Stimulated activated naive CD8-positive, alpha-beta T cell treated with anti-CD3 and anti-CD28 coated beads, Interleukin-15, Interleukin-2, amounts not matched to agents 100 ng/mL and 50 ng/mL, for 24 hours (primary cell): ENCODE data around the gene DPYSL4.

Source experiments
- H3K27ac Mint-ChIP-seq: one replicate; pipeline ENCODE4 v1.8.0; 2021; ENCODE audit warnings: mild to moderate bottlenecking, mixed read lengths
- H3K27me3 Mint-ChIP-seq: one replicate; pipeline ENCODE4 v1.8.0; 2021; ENCODE audit warnings: mixed read lengths
- H3K36me3 Mint-ChIP-seq: one replicate; pipeline ENCODE4 v1.8.0; 2021; ENCODE audit warnings: low read depth, mixed read lengths
- H3K4me1 Mint-ChIP-seq: one replicate; pipeline ENCODE4 v1.8.0; 2021; ENCODE audit warnings: low read depth, mixed read lengths
- H3K4me3 Mint-ChIP-seq: one replicate; pipeline ENCODE4 v1.8.0; 2021; ENCODE audit warnings: mild to moderate bottlenecking, mixed read lengths
- H3K9me3 Mint-ChIP-seq: one replicate; pipeline ENCODE4 v1.8.0; 2021; ENCODE audit warnings: mixed read lengths

DPYSL4 gene

DNA sequence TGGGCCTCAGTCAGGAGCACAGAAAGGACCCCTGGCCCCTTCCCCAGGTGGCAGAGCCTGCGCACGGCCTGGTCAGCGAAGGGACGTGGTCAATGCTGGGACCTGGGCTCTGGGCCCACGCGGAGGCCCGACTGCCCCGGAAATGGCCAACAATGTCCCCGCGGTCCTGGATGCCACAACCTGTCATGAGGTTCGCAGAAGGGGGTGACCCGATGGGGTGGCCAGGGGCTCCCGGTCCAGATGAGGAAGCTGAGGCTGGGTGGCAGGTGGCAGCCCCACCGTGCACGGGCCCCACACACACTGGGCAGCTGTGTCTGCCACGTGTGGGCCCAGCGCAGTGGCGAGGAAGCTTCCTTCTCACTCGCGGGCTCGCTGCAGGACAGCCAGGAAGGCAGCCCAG lies 49.4 kb downstream of the DPYSL4 start:
- H3K9me3 Mint-ChIP-seq: no peaks in the 10 kb centered on the region
- no peak overlapping the region for H3K27ac Mint-ChIP-seq
- peaks cover 19% of the 10 kb centered on the region for H3K4me1 Mint-ChIP-seq
- H3K4me3 Mint-ChIP-seq: no peak overlapping the region
- H3K36me3 Mint-ChIP-seq: no peaks in the 10 kb centered on the region
- H3K27me3 Mint-ChIP-seq: no peaks in the 10 kb centered on the region

DNA sequence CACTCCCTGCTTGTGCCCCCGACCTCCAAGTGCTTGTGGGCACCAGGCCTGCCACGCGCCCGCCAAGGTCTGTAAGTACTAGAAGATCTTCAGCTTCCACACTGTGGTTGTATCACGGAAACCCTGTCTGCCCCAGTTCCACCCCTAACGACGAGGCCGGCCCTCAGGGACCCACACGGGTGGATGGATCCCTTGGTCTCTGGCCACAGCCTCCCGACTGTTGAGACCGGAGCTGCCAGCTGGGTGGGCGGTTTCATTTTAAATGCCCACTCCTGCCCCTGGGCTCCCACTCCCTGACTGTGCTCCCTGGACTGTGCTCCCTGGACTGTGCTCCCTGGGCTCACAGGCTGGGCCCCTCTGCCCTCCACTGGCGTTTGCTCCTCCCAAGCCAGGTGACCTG lies 50.1 kb downstream of the DPYSL4 start:
- Mint-ChIP-seq H3K9me3 (no peaks in the 10 kb centered on the region), H3K4me1 (peaks cover 11% of the 10 kb centered on the region), H3K4me3 (no peak overlapping the region), H3K36me3 (no peaks in the 10 kb centered on the region), H3K27me3 (no peaks in the 10 kb centered on the region), H3K27ac (no peak overlapping the region)

DNA sequence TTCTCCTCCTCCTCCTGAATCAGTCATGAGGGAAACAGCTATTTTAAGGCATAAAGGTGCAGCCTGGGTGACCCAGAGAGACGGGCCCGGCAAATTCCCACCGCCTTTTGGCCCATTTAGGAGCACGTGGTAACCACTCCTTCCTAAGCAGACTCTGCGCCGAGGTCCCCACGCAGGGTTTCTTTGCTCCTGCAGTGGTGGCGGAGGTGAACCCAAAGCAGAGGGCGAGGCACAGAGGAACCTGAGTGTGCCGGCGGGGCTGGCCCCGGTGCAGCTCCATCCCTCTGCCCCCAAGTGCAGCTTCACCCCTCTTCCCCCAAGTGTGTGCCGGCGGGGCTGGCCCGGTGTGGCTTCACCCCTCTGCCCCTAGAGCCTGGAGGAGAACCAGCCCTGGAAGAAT lies 50.6 kb downstream of the DPYSL4 start:
- Mint-ChIP-seq H3K4me1 (peaks cover 6% of the 10 kb centered on the region), H3K36me3 (no peaks in the 10 kb centered on the region), H3K27ac (no peak overlapping the region), H3K4me3 (no peak overlapping the region), H3K27me3 (no peaks in the 10 kb centered on the region), H3K9me3 (no peaks in the 10 kb centered on the region)

DNA sequence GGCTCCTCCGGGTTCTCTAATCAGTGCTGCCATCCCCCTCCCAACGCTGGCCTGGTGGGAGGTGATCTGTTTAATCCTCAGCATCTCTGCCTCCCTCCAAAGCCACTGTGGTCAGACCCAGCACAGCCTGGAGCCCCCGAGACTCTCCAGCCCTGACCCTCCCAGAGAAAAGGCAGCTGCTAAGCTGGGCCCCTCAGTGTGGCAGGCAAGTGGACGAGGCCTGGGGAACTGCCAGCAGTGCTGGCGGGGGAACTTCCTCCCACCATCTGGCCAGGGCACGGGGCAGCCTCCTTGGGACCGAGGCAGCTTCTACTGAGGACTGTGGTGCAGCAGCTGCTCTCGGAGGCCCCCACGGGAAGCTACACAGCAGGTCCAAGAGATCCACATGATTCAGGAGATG lies 51.1 kb downstream of the DPYSL4 start:
- no peak overlapping the region for H3K27ac Mint-ChIP-seq
- no peak overlapping the region for H3K4me3 Mint-ChIP-seq
- peaks cover 1% of the 10 kb centered on the region for H3K4me1 Mint-ChIP-seq
- no peaks in the 10 kb centered on the region for H3K36me3 Mint-ChIP-seq
- no peaks in the 10 kb centered on the region for H3K9me3 Mint-ChIP-seq
- H3K27me3 Mint-ChIP-seq: no peaks in the 10 kb centered on the region

DNA sequence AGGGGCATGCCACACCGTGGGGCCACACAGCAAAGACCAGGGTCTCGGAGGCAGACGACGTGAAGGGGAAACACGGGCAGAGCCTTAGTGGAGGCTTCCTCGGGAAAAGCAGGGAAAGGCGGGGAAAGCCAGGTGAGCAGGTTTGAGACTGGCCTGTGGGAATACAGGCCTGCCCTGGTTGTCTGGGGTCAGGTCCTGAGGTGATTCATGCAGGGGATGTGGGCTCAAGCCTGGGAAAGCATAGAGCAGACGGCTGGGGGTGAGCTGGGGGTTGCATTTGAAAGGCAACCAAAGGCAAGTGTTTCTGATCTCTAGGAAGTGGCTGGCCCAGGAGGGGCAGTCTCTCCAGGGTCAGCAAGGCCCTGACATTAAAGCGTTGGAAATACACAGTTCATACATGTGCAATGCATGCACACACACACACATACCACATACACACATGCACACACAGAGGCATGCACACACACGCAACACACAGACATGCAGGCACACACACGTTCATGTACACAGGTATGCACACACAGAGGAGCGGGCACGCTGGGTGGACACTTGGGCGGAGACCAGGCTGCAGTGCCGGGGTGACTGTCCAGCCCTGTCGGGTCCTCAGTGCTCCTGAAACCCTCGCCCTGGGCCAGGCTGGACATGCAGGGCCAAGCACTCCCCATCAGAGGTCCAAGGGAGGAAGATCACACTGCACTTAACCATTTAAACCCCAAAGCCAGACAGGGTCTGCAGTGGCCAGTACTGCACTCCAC lies 51.8 kb downstream of the DPYSL4 start:
- Mint-ChIP-seq H3K27me3 (no peaks in the 10 kb centered on the region), H3K27ac (no peak overlapping the region), H3K36me3 (no peaks in the 10 kb centered on the region)

DNA sequence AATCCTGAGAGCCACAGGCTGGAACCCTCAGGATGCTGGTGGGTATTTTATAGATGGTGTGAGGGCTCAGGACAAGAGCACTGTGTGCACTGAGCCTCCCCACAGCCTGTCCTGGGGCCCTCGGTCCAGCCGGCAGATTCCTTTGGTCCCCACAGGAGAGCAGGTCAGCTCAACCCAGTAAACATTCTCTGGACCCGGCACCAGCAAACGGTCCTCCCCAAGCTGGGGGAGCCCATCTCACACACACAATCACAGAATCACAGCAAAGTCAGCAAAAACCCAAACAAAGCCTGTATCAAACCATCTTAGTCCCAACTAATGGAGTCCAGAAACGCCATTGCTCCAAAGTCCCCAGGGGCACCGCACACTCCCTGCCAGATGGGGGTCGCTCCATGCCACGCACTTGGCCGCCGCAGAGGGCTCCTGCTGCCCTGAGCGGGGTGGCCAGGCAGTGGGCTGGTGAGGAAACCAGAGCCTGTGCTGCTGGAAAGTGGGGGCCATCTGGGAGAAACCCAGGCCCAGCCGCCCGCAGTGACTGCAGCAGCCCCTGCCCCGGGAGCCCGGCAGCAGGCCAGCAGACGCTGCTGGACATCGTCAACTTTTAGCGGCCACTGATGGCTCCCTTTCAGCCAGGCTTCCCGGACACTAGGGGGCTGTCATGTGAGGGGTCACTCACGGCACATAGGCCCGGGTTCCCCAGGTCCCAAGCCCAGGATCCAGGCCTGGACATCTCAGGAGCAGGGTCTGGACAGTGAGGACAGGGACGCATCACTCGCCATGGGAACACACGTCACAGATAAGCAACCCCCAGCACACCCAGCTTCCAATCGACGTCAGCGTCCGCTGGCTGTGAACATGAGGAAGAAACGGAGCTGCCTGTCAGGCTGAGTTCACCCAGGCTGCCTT lies 52.6 kb downstream of the DPYSL4 start:
- H3K36me3 Mint-ChIP-seq: no peaks in the 10 kb centered on the region

More for the DNA sequence above, 51.8 kb downstream of the DPYSL4 start:
- no peak overlapping the region for H3K4me3 Mint-ChIP-seq
- H3K4me1 Mint-ChIP-seq: no peaks in the 10 kb centered on the region
- H3K9me3 Mint-ChIP-seq: no peaks in the 10 kb centered on the region

DNA sequence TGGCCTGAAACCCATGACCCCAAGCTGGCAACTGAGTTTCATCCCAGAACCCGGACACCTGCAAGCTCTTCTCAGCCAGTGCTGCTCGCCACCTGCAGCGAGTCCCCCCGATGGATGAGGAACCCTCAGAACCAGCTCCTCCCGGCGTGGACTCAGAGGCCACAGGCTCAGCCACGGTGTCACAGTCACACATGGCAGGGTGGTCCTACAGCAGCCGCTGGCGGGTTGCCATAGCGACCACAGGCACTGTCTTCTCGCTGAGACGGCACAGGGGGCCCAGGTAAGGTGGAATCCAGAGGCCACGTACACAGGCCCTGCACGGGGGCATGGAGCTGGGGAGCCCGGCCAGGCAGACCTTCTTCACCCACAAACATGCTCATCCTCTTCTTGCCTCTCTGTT lies 53.4 kb downstream of the DPYSL4 start:
- Mint-ChIP-seq H3K4me3 (no peak overlapping the region), H3K27ac (no peak overlapping the region), H3K27me3 (no peaks in the 10 kb centered on the region), H3K36me3 (no peaks in the 10 kb centered on the region), H3K4me1 (no peaks in the 10 kb centered on the region), H3K9me3 (no peaks in the 10 kb centered on the region)

More for the DNA sequence above, 52.6 kb downstream of the DPYSL4 start:
- Mint-ChIP-seq H3K4me3 (no peak overlapping the region), H3K9me3 (no peaks in the 10 kb centered on the region), H3K27ac (no peak overlapping the region), H3K4me1 (no peaks in the 10 kb centered on the region), H3K27me3 (no peaks in the 10 kb centered on the region)

DNA sequence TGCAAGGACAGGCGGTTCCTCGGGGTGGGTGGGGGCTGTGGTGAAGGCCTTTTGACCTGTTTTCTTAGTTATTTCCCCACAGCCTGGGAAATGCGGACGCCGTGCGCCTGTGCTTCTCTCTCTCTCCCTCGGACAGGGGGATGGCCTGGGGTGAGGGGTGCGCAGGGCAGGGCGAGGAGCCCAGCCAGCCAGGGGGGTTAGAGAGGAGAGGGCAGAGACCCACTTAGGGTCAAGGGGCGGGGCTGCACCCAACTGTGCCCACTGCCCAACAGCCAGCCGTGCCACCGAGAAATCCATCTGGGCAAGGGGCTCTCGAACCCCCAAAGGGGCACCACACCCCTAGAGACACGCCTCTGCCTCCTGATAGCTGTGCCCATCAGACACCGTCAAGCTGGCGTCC lies 53.8 kb downstream of the DPYSL4 start:
- Mint-ChIP-seq H3K9me3 (no peaks in the 10 kb centered on the region), H3K4me3 (no peak overlapping the region), H3K36me3 (no peaks in the 10 kb centered on the region), H3K27ac (no peak overlapping the region), H3K27me3 (no peaks in the 10 kb centered on the region), H3K4me1 (no peaks in the 10 kb centered on the region)

DNA sequence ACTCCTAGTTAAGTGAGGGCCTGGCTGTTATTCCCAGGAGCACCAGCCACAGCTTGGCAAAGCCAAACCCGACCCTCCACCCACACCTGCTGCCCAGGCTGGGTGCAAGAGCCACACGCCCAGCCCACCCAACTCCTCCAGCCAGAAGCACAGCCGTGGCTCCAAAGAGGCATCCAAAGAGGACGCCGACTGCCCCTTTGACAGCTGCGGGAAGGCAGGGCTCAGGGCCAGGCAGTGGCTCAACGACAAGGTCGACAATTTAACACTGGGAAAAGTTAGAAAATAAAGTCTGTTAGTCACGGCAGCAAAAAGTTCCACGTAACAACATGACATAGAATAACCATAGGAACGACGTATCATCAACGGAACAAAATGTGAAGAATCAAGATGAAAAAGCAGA lies 54.3 kb downstream of the DPYSL4 start:
- Mint-ChIP-seq H3K4me3 (no peak overlapping the region), H3K4me1 (no peaks in the 10 kb centered on the region), H3K27me3 (no peaks in the 10 kb centered on the region), H3K9me3 (no peaks in the 10 kb centered on the region), H3K36me3 (no peaks in the 10 kb centered on the region), H3K27ac (no peak overlapping the region)

DNA sequence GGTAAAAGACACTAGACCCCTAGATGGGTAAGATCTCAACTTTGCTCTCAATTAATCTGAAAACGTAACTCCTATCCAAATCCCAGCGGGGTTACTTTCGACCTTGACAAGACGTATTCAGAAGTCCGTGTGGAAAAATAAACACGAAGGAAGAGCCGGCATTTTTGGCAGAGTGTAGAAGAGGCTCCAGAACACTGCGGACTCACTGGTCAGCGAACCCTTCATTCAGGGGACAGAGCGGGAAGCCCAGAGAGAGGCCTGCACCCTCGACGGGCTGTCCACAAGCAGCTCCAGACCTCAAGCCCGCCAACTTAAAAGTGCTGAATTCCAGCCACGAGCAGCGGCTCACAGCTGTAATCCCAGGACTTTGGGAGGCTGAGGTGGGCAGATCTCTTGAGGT lies 54.7 kb downstream of the DPYSL4 start:
- Mint-ChIP-seq H3K27ac (no peak overlapping the region), H3K4me3 (no peak overlapping the region), H3K36me3 (no peaks in the 10 kb centered on the region)

DNA sequence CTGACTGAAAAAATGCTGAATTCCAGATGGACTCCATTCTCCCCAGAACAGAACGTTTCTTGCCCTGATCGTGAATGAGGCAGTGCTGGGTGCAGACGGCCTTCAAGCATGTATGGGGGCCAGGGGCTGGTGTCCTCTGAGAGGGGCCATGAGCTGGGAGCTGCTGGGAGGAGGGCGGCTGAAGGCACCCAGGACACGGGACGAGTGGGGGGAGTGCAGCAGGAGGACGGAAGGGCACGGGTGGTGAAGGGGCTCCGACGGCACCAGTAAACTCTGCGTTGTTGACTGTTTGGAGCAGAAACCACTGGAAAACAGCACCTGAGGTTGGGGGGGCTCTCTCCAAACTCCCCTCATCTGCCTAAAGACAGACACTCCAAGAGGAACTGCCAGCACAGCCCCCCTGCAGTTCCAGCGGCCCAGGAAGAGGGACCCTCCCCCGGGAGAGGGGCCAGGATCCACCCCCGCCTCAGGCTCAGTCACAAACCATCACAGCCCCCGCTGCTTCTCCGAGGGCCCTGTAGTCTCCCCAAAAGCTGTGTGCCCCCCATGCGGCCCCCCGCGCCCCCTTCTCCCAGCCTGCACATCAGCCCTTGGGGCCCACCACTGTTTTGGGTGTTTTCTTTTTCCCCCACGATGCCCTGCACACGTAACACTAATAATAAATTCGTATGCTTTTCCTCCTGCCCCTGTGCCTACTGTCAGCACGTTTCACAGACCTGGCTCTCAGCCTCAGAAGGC lies 55.5 kb downstream of the DPYSL4 start:
- no peak overlapping the region for H3K27ac Mint-ChIP-seq
- no peaks in the 10 kb centered on the region for H3K4me1 Mint-ChIP-seq
- H3K36me3 Mint-ChIP-seq: no peaks in the 10 kb centered on the region
- no peaks in the 10 kb centered on the region for H3K27me3 Mint-ChIP-seq
- H3K9me3 Mint-ChIP-seq: no peaks in the 10 kb centered on the region
- no peak overlapping the region for H3K4me3 Mint-ChIP-seq

More for the DNA sequence above, 54.7 kb downstream of the DPYSL4 start:
- no peaks in the 10 kb centered on the region for H3K27me3 Mint-ChIP-seq
- no peaks in the 10 kb centered on the region for H3K4me1 Mint-ChIP-seq
- no peaks in the 10 kb centered on the region for H3K9me3 Mint-ChIP-seq

DNA sequence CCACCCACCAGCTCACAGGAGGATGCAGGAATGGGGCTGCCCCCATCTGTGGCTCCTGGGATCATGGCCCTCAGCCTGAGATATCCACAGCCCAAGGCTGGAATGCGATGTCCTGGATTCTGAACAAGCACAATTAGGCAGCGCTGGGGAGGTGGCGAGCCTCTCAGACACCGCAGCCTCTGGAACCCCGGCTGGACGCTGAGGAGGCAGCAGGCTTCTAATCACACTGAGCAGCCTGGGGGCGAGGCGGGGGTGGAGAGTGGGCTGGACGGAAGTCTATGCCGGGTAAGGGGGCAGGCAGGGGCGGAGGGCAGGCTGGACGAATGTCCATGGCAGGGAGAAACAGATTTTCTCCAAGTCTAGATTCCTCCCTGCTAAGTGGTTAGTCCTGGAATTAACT lies 56.4 kb downstream of the DPYSL4 start:
- no peak overlapping the region for H3K27ac Mint-ChIP-seq
- H3K27me3 Mint-ChIP-seq: no peaks in the 10 kb centered on the region
- H3K9me3 Mint-ChIP-seq: no peaks in the 10 kb centered on the region
- no peaks in the 10 kb centered on the region for H3K36me3 Mint-ChIP-seq
- no peaks in the 10 kb centered on the region for H3K4me1 Mint-ChIP-seq
- no peak overlapping the region for H3K4me3 Mint-ChIP-seq

DNA sequence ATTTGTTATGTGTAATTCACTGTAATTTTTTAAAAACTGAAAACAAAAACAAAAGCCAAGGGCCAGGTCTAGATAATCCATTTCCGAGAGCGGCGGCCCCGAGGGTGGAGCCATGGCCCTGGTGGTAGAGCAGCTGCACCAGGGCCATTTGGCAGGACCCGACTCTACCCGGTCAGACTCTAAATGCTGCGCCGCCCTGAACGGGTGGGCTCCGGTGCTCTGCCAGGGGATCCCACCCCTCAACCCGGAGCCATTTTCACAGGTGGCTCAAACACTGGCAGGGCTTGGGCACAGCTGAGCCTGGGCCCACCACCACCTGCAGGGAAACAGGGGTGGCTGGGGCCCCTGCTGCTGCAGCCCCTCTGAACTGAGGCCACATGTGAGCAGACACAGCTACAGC lies 56.9 kb downstream of the DPYSL4 start:
- Mint-ChIP-seq H3K27ac (no peak overlapping the region), H3K27me3 (no peaks in the 10 kb centered on the region), H3K4me1 (no peaks in the 10 kb centered on the region), H3K36me3 (no peaks in the 10 kb centered on the region), H3K9me3 (no peaks in the 10 kb centered on the region), H3K4me3 (no peak overlapping the region)

DNA sequence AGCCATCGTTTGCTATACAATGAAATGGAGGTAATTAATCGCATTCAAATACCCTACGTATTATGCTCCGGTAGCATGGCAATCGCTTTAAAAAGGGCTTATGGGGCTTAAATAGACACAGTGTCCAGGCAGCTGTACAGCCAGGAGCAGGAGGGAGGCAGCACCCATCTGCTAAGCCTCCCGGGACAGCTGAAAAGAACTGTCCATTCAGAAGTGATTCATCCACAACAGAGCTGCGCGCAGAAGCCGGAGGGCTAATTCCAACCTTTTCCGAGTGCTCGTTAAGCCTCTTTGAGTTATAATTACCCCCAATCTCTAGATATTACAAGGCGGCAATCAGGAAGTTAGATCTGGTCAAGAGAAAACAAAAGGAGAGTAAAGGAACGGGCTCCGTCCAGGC lies 58.3 kb downstream of the DPYSL4 start:
- Mint-ChIP-seq H3K27ac (no peak overlapping the region), H3K4me1 (no peaks in the 10 kb centered on the region), H3K27me3 (no peaks in the 10 kb centered on the region), H3K9me3 (no peaks in the 10 kb centered on the region), H3K36me3 (no peaks in the 10 kb centered on the region), H3K4me3 (no peak overlapping the region)

DNA sequence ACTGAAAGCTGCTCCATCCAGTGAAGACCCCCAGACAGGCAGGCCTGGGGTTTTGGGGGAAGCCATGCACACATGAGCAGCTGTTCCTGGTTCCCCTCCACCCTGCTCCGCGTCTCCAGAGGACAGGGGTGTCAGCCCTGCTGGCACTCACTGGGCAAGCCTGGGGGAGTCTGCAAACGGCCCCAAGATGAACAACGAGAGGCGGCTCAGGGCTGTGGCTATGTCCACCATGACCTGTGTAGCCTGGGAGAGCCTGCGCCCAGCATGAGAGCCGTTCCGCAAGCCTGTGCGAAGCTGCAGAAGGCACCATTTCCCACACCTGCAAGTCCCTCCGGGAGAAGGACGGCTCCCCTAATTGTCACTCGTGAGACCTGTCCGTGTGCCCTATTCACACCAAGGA lies 59.5 kb downstream of the DPYSL4 start:
- no peak overlapping the region for H3K27ac Mint-ChIP-seq
- H3K36me3 Mint-ChIP-seq: no peaks in the 10 kb centered on the region
- H3K4me1 Mint-ChIP-seq: no peaks in the 10 kb centered on the region
- H3K27me3 Mint-ChIP-seq: no peaks in the 10 kb centered on the region
- no peaks in the 10 kb centered on the region for H3K9me3 Mint-ChIP-seq
- no peak overlapping the region for H3K4me3 Mint-ChIP-seq
